BLaER1 (cell line): ENCODE data around the gene SLC10A3.

Source experiments
- H3K27ac ChIP-seq: shearing (Covaris generic); formaldehyde crosslinking; 2 replicates; pipeline ENCODE4 v1.8.1; 2022
- H3K27me3 ChIP-seq: shearing (Covaris generic); formaldehyde crosslinking; 2 replicates; pipeline ENCODE4 v1.8.1; 2022
- H3K36me3 ChIP-seq: shearing (Covaris generic); formaldehyde crosslinking; 2 replicates; pipeline ENCODE4 v1.8.1; 2022
- H3K4me1 ChIP-seq: shearing (Covaris generic); formaldehyde crosslinking; 2 replicates; pipeline ENCODE4 v1.8.1; 2022
- H3K4me2 ChIP-seq: shearing (Covaris generic); formaldehyde crosslinking; 2 replicates; pipeline ENCODE4 v1.8.1; 2022
- H3K4me3 ChIP-seq: shearing (Covaris generic); formaldehyde crosslinking; 2 replicates; pipeline ENCODE4 v1.8.1; 2022
- H3K9ac ChIP-seq: shearing (Covaris generic); formaldehyde crosslinking; 2 replicates; pipeline ENCODE4 v1.8.1; 2022
- H3K9me3 ChIP-seq: shearing (Covaris generic); formaldehyde crosslinking; 2 replicates; pipeline ENCODE4 v1.8.1; 2022
- H4K20me1 ChIP-seq: shearing (Covaris generic); formaldehyde crosslinking; 2 replicates; pipeline ENCODE4 v1.8.1; 2022
- Cebpa-rat ChIP-seq: shearing (Covaris generic); IDR thresholded peaks from 2 replicates; pipeline ENCODE4 v1.8.1; 2022

The SLC10A3 gene

GRCh38 chrX:154495472-154495922, 5.1 kb upstream of the SLC10A3 start:
- no peak overlapping the region for H3K4me2 ChIP-seq
- no peaks in the 10 kb centered on the region for H3K36me3 ChIP-seq
- H3K4me1 ChIP-seq = peaks cover 12% of the 10 kb centered on the region
- TF ChIP-seq Cebpa-rat = no peak
- peaks cover 57% of the 10 kb centered on the region for H3K27me3 ChIP-seq
- no peaks in the 10 kb centered on the region for H3K9me3 ChIP-seq
- H3K27ac ChIP-seq = no peak overlapping the region
- no peak overlapping the region for H3K4me3 ChIP-seq
- no peak overlapping the region for H3K9ac ChIP-seq
- no peaks in the 10 kb centered on the region for H4K20me1 ChIP-seq

GRCh38 chrX:154494715-154495114, 4.3 kb upstream of the SLC10A3 start:
- H3K27ac ChIP-seq = no peak overlapping the region
- H3K4me1 ChIP-seq = peaks cover 13% of the 10 kb centered on the region
- H3K4me3 ChIP-seq = no peak overlapping the region
- peaks cover 49% of the 10 kb centered on the region for H3K27me3 ChIP-seq
- no peak overlapping the region for H3K4me2 ChIP-seq
- H3K36me3 ChIP-seq = no peaks in the 10 kb centered on the region
- H3K9ac ChIP-seq = no peak overlapping the region
- H3K9me3 ChIP-seq = no peaks in the 10 kb centered on the region
- no peaks in the 10 kb centered on the region for H4K20me1 ChIP-seq
- TF ChIP-seq Cebpa-rat = no peak

- peaks cover 12% of the 10 kb centered on the region for H3K27me3 ChIP-seq
- peaks cover 14% of the 10 kb centered on the region for H3K36me3 ChIP-seq
- peak overlapping the region; percentile 80 for H3K4me2 ChIP-seq
- H3K4me3 ChIP-seq = peak overlapping the region; percentile 75
- TF ChIP-seq Cebpa-rat = no peak
- H3K9me3 ChIP-seq = peaks cover 32% of the 10 kb centered on the region
- H3K9ac ChIP-seq = peak overlapping the region; percentile 82
- peak overlapping the region; percentile 78 for H3K27ac ChIP-seq
- peaks cover 30% of the 10 kb centered on the region for H3K4me1 ChIP-seq
- H4K20me1 ChIP-seq = peaks cover 12% of the 10 kb centered on the region
Measured at GRCh38 chrX:154490021-154490413, 412 bp downstream of the SLC10A3 start.

- TF ChIP-seq Cebpa-rat = no peak
- no peak overlapping the region for H3K9ac ChIP-seq
- peaks cover 7% of the 10 kb centered on the region; the same call in 1 of the 2 replicates for H3K27me3 ChIP-seq
- peaks cover 32% of the 10 kb centered on the region for H3K9me3 ChIP-seq
- peak overlapping the region; percentile 75; the same call in 1 of the 2 replicates for H3K4me3 ChIP-seq
- no peak overlapping the region for H3K27ac ChIP-seq
- peaks cover 39% of the 10 kb centered on the region for H3K4me1 ChIP-seq
- H3K4me2 ChIP-seq = peak overlapping the region; percentile 80
- peaks cover 23% of the 10 kb centered on the region for H3K36me3 ChIP-seq
- H4K20me1 ChIP-seq = peaks cover 20% of the 10 kb centered on the region
Measured at GRCh38 chrX:154489182-154489581, 1.2 kb downstream of the SLC10A3 start.

GRCh38 chrX:154488336-154489075, 1.9 kb downstream of the SLC10A3 start:
- TF ChIP-seq Cebpa-rat = no peak
- Histone ChIP-seq H4K20me1 (peaks cover 26% of the 10 kb centered on the region), H3K4me2 (0 out of 2 replicates have a peak overlapping the region, but pooled peaks have one; percentile 80), H3K27me3 (peaks cover 14% of the 10 kb centered on the region), H3K27ac (no peak overlapping the region), H3K36me3 (peaks cover 29% of the 10 kb centered on the region), H3K4me3 (no peak overlapping the region), H3K4me1 (peaks cover 45% of the 10 kb centered on the region), H3K9me3 (peaks cover 32% of the 10 kb centered on the region), H3K9ac (no peak overlapping the region)

- H3K4me1 ChIP-seq = peaks cover 53% of the 10 kb centered on the region
- H3K4me3 ChIP-seq = 0 out of 2 replicates have a peak overlapping the region, but pooled peaks have one; percentile 80
- peaks cover 34% of the 10 kb centered on the region for H4K20me1 ChIP-seq
- peaks cover 21% of the 10 kb centered on the region for H3K27me3 ChIP-seq
- peaks cover 30% of the 10 kb centered on the region for H3K36me3 ChIP-seq
- no peak overlapping the region for H3K9ac ChIP-seq
- no peak for TF ChIP-seq Cebpa-rat
- H3K27ac ChIP-seq = no peak overlapping the region
- H3K4me2 ChIP-seq = peak overlapping the region; percentile 67
- peaks cover 32% of the 10 kb centered on the region for H3K9me3 ChIP-seq
Measured at GRCh38 chrX:154487518-154488290, 2.7 kb downstream of the SLC10A3 start.

- Histone ChIP-seq H4K20me1 (peaks cover 40% of the 10 kb centered on the region), H3K4me2 (peak within 1 kb of the TSS; percentile 77), H3K27me3 (peaks cover 30% of the 10 kb centered on the region), H3K4me3 (peak within 1 kb of the TSS; percentile 80), H3K9me3 (peaks cover 32% of the 10 kb centered on the region), H3K36me3 (peaks cover 30% of the 10 kb centered on the region), H3K4me1 (peaks cover 61% of the 10 kb centered on the region), H3K9ac (peak within 1 kb of the TSS; percentile 86), H3K27ac (peak within 1 kb of the TSS; percentile 88)
- TF ChIP-seq Cebpa-rat = no peak
Measured at GRCh38 chrX:154486396-154487207, 3.8 kb downstream of the SLC10A3 start, which contains the start of gene UBL4A. Gene UBL4A (minus strand): TSS chrX:154486615. CDS start chrX:154486584, 31 bp downstream.

GRCh38 chrX:154486052-154486395, 4.4 kb downstream of the SLC10A3 start:
- H3K4me2 ChIP-seq = peak overlapping the region; percentile 77
- peak overlapping the region; percentile 88 for H3K27ac ChIP-seq
- H3K9me3 ChIP-seq = peaks cover 32% of the 10 kb centered on the region
- H3K4me1 ChIP-seq = peaks cover 56% of the 10 kb centered on the region
- H3K27me3 ChIP-seq = peaks cover 34% of the 10 kb centered on the region
- H3K36me3 ChIP-seq = peaks cover 30% of the 10 kb centered on the region
- peak overlapping the region; percentile 80 for H3K4me3 ChIP-seq
- no peak for TF ChIP-seq Cebpa-rat
- peaks cover 40% of the 10 kb centered on the region for H4K20me1 ChIP-seq
- H3K9ac ChIP-seq = peak overlapping the region; percentile 86
